SIG-M5 (cell line): ENCODE measurements around the gene SERPINE2.
A peak's percentile ranks its signal among the peaks of the same experiment; 100 is the strongest.

Experiments
- DNase-seq: peaks from one replicate; lab custom pipeline; 2025; lab: John Stamatoyannopoulos, UW

The SERPINE2 gene

DNA sequence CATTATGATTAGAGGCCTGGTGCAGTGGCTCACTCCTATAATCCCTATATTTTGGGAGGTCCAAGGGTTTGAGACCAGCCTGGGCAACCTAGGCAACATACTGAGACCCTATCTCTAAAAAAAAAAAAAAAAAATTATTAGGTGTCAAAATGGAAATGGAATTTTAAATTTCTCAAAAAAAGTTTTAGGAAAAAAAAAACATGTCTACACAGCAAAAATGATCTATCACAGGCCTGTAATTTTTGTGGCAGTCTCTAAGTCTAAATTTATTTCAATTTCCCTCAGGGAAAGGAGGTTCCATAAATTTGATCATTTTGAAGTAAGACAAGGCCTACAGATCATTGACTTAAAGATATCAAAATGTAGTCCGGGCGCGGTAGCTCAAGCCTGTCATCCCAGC, 65.5 kb downstream of the SERPINE2 start:
- DNase-seq: no peak

DNA sequence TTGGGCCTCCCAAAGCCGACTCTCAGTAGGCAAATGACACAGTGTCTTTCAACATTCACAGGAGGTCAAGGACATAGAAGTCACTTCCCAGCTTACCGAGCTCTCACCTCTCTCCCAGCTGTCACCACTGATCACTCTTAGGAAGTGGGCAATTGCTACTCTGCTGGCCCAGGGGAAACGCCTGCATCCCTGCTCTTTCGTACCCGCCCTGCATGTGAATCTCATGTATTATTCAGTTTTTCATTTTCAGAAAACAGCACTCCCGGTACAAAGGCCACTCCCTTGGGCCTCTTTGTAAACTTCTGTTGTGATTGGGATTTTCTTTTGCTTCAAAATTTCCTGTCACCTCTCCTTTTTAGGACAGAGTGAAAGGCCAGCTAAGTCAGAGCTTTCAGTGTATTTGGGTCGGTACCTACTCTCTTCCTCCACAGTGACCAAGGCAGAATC, 66.4 kb downstream of the SERPINE2 start:
- no peak for DNase-seq

DNA sequence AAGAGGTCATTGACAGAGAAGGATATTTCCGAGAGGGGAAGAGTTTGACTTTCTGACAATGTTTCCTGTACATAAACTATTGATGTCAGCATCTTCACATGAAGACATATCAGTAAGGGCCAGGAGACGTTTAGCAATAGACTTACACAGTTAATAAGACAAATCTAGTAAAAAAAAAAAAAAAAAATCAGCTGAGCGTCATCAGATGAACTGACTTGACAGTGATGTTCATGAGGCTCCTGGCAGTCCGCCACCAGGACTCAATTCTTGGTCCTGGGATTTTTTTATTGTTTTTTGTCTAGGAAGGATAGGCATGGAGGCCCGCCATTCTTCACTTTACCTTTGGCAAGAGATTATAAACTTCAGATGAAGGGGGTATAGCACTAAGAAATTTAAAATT, 67.4 kb downstream of the SERPINE2 start:
- no peak for DNase-seq

DNA sequence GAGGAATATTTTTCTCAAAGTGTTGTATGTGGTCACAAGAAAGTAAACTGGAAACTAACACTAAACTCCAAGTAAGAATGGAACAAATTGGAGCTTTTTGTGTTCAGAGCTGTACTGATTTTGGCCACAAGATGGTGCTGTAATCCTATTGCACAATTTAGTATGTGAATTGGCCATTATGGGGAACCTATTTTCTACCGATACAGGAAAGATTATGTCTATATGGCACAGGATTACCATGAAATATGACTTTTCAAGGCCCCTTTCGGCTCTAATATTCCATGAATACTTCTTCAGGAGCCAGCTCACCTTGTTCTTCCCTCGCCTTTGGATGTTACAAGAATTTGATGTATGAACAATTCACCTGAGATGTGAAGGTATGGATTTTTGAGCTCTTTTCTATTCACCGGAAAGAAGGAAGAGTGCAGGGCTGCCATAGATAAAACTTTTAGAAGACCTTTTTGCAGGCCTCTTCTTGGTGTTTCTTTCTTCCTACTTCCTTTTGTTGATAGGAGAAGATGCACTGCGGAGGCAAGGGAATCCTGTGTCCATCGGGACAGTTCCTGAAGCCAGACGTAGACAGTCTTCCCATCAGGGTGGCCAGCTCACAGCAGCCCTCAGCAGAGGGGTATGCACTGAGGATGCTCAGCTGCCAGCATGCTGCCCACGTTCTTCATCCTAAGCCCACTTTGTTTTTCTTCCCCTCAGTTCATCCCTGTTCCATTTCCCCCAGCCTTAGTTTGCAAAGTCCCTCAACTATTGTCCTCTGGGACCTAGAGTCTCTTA, 68.5 kb downstream of the SERPINE2 start:
- peak; percentile 41 for DNase-seq

DNA sequence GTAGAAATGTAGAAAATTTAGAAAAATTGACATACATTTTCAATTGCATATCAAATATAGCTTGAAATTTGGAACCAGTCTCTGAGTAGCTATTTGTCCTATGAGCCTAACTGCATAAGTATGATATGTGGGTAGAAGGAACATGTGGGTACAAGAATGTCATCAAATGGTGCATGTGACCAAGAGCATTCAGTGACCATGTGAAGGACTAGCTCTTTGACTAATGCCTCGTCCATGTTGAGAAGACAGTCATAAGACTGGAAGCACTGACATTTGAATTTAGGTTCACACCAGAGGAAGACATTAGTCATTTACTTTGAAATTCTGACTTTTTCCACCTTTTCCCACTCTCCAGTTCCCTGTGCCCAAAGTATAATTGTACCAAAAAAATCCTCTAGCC, 69.2 kb downstream of the SERPINE2 start:
- no peak for DNase-seq

DNA sequence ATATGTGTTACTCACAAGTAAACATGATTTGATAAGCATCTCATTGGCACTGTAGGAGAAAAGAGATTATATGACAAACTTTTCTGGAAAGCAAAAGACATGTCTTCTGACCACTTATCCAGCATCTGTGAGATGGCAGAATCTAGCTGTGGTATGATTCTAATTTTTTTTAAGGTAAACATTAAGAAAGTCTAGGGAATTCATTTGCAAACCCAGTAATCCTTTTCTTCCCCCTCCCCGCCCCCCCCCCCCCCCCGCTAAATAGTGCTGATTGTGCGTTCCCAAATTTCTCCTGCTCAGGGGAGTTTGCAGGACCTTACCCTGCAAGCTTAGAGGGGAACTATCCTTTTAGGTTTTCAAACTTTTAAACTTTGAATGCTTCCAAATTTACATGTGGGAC, 69.8 kb downstream of the SERPINE2 start:
- DNase-seq: no peak

DNA sequence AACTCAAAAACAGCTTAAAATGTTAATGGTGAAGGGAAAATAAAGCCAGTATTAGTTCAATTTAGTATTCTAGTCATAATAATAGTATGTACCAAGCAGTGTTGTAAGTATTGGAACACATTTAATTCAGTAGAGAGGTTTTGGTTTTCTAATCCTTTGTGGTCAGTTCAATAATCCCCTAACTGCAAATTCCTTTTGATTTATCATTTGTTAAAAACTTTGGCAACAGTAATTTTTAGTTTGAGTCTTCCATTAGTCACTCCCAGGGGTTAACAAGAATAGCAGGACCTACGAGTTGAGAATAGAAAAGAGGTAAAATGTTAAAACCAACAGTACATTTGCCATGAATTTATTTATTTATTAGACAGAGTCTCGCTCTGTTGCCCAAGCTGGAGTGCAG, 71.1 kb downstream of the SERPINE2 start:
- no peak for DNase-seq

DNA sequence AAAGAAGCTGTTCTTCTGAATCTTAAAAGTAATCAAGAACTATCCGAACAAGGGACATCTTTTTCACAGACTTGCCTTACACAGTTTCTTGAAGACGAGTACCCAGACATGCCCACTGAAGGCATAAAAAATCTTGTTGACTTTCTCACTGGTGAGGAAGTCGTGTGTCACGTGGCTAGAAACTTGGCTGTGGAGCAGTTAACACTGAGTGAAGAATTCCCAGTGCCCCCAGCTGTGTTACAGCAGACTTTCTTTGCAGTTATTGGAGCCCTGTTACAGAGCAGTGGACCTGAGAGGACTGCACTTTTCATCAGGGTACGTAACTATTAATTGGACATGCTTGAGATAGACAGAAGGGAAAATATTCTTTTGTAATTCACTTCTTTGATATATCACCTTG, 79.4 kb downstream of the SERPINE2 start:
- no peak for DNase-seq

DNA sequence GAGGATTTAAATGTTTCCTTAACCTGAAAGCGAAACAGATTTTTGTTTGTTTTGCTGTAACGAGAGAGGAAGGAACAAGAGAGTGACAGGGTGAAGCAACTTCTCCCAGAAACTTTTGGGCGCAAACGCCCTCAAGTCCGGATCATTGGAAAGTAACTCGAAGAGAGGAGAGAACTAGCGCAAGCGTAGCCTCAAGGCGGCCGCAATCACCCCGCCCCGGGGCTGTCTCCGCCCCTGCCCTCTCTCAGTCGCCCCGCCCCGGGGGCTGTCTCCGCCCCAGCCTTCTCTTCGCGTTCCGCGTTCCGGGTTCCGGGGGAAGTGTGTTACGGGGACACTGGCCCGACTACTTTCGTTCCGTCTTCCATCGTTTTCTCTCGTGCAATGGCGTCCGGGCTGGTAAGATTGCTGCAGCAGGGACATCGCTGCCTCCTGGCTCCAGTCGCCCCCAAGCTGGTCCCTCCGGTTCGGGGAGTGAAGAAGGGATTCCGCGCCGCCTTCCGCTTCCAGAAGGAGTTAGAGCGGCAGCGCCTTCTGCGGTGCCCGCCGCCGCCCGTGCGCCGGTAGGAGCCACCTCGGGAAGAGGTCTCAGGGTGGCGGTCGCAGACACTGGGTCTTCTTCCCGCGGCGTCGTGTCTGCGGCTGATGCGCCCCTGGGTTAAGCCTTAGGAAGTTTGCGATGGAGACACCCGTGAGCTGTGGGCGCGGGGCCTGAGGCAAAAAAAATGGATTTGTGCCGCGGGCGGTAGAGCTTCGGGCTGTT, 81.8 kb downstream of the SERPINE2 start, which contains the start of gene MRPL44:
Gene MRPL44, plus strand, starts transcription at position 372 of the 760 bp plus-strand sequence. Its CDS starts 10 bp downstream, at position 382.
- peak; percentile 82 for DNase-seq

DNA sequence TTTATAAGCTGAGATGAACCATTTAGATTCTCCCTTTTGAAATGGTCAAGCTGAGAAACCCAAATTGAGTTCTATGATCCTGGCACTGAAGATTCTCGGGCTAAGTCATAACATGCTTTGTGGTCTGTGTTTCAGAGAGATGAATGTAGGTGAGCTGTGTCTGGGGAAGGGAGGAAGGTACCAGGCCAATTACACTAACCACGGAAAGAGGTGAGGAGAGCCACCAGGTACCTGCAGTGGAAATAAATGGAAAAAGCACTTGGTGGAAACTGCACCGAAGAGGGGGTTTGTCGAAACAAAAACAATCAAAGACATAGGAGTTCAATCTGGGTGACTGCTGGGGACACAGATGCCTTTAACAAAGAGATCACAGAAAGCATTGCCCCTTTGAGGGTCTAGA, 82.8 kb downstream of the SERPINE2 start:
- DNase-seq: no peak

DNA sequence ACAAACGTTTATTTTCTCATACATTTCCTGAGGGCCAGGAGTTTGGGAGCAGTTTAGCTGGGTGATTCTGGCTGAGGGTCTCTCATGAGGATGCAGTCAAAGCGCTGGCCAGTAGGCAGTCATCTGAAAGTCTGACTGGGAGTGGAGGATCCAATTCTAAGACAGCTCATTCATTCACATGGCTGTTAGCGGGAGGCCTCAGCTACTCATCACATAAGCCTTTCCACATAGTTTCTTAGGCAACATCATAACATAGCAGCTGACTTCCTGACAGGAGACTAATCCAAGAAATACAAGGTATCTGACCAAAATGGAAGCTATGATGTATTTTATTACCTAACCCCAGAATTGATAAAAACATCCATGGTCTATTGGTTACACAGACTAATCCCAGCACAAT, 84.7 kb downstream of the SERPINE2 start:
- peak; percentile 5 for DNase-seq

DNA sequence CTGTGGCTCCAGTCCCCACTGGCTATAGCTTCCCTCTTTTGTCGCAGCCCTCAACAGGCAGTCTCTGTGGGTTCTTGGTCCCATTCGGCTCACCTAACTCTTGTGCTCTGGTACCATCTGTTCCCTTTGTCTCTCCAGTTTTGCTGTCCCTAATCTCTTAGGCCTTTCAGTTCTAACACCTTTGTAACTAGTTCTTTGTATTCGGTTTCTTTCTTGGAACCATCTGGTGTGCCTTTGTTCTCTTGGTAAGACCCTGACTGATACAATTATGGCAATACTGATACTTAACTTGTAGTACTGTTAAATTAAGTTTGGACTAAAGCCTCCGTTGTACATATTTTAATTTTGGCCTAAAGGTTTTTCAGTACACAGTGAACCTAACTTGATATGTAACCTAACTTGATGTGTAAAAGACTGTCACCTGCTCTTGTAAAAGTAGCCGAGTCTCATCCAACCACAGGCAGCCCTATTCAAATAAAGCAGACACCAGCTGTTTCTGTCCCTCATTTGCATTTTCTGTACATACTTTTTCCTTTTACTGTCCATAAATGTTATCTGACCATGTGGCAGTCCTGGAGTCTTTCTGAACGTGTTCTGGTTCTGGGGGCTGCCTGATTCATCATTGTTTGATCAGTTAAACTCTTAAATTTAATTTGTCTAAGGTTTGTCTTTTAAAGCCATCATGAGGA, 86.7 kb downstream of the SERPINE2 start:
- no peak for DNase-seq

DNA sequence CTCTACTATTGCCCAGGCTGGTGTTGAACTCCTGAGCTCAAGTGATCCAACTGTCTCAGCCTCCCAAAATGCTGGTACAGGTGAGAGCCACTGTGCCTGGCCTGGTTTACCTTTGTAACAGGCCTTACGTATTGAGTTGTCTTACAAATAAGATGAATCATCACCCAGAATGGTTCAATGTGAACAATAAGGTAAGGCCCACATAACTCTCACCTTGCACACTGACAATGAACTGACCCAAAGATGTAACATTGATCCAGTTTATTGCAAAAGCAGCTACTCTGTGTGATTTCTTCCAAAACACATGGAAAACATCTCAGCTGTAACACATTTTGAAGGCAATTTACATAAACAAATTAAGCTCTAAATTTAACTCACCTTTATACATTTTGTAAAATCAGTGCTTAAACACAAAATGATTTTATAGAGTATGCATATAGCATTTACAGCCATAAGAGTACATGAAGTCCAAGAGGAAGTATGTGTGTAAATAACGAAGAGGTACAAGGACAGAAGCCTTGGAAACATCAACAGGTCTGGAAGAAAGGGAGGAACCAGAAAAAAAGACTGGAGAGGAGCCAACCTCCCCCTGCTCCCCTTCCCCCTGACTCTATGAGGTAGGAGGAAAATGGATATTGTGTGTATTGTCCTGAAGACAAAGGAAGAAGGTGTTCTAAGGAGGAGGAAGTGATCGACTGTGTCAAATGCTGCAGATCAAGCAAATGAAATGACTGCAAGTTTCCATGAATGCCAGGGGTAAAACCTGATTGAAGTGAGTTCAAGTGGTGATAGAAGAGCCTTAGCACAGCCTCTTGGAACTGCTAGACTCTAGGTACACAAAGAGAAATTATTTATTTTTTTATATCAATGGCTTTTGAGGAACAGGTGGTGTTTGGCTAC, 88.4 kb downstream of the SERPINE2 start:
- no peak for DNase-seq

DNA sequence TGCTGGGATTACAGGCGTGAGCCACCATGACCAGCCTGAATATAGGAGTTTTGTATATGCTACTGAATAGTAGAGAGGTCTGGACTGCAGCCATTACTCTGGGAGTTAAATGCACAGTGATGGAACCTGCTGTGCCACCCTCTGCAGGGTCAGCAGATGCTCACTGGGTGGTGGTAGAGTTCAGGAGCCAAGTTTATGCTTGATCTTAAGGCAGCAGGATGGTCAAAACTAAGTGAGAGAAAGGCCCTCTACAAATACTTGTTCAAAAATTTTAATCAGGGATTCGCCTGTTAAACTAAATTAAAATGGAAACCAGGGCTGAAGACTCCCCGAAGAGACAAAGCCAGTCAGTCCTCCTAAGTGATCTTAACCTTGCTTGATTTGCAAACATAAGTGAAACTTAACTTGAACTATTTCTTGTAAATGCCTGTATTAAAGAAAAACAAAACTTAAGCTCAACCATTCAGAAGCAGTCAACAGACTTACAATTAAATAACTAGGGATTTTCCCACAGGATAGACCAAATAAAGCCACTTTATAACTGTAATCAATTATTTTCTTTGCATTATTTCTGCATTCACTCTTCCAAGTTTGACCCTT, 89.7 kb downstream of the SERPINE2 start:
- DNase-seq: no peak

DNA sequence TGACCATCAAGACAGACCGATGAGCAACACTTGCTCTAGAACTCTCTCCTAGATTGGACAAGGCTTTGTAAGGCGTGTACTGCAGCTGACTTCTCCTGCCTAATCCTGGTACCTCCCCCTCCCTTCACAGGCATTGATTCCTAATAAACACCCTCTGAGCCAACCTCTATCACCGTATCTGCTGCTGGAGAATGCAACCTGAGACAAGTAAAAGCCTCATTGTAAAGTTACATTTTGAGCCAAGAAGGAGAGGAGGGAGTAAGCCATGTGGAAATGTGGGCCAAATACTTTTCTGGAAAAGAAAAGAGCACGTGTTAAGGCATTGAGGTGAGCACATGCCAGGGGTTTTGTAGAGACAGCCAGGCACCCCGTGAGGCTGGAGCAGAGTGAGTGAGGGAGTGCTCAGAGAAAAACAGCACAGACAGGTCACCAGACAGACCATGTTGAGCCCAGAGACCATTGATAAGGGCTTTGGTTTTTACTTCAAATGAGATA, 91.3 kb downstream of the SERPINE2 start:
- no peak for DNase-seq

DNA sequence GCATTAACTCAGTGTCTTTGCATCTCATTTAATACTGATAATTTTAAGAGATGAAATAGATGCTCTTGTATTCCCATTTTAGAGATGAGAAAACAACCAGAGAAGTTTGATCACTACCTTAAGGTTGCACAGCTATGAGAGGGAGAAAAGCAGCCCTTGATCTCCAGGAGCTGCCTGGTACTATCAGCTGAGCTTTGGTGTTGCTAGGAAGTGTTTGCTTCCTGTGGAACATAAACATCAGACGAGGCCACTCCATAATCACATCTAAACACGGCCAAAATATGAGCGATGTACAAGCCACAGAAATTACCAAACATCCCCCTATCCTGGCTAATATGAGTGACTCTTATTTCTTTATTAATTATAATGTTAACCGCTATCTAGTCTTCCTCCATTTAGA, 93.3 kb downstream of the SERPINE2 start:
- DNase-seq: no peak

DNA sequence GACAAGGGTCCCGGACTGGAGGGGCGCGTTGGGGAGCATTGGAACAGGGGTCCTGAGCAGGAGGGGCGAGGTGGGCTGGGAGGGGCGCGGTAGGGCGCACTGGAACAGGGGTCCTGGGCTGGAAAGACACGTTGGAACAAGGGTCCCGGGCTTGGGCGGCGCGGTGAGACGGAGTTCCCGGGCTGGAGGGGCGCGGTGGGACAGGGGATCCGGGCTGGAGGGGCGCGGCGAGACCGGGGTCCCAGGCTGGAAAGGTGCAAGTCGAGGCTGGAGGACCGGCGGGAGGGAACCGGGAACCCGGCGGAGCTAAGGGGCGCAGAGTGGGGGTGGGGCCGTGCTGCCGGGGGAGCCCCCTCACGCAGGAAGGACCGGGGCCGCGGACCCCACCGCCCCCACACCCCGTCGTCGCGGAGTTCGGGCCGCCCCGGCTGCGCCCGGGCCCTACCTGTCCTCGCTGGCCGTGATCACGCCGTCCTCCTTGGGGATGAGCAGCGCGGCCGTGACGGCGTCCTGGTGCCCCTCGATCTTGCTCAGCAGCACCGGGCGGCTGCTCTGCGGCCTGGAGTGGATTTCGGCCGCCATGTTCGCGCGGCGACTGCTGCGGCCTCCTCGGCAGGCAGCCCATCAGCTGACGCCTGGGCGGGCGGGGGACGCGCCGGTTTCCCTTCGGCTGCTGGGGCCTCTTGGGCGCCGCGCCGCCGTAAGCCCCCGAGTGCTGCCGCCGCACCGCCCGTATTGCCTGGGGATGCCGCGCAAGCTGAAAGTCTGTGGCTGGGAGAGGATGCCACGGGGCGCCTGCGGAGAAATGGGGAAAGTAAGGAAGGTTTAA, 94.2 kb downstream of the SERPINE2 start, which contains the start of gene WDFY1:
Gene WDFY1, minus strand, starts transcription at position 633 of the 829 bp plus-strand sequence. Its CDS starts 51 bp downstream, at position 582.
- peak; percentile 27 for DNase-seq

DNA sequence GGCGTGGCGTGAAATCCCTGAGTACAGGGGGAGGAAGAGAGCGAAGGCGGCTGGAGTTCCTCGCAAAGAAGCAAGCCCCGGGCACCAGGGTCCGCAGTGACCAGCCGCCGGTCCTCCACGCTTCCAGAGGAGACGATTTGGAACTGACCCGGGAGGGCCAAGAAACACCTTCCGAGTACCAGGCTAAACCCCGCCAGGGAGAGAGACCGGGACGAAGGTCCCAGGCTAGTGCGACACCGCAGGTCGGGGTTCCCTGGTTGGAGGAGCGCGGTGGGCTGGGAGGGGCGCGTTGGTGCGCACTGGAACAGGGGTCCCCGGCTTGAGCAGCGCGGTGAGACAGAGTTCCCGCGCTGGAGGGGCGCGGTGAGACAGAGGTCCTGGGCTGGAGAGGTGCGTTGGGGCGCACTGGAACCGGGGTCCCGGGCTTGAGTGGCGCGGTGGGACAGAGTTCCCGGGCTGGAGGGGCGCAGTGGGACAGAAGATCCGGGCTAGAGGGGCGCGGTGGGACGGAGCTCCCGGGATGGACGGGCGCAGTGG, 94.9 kb downstream of the SERPINE2 start:
- DNase-seq: no peak

DNA sequence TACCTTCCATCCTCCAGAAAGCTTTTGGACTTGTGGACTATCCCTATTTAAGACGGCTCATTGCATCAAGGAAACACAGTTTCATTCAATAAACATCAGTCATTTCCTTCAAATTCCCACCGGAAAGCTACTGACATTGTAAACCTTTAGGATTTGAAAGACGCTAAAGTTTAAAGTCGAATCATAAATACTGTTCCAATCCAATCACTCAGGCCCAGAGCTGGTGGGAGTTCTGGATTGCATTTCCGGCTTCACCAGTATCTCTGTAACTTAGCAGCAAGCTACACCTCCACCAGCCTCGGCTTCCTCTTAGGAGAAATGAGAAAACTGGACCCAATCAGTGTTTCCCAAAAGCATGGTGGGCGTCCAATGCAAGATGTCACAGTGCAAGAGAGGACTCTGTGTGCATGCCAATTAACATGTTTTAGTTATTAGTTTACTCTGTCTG, 95.5 kb downstream of the SERPINE2 start:
- no peak for DNase-seq

DNA sequence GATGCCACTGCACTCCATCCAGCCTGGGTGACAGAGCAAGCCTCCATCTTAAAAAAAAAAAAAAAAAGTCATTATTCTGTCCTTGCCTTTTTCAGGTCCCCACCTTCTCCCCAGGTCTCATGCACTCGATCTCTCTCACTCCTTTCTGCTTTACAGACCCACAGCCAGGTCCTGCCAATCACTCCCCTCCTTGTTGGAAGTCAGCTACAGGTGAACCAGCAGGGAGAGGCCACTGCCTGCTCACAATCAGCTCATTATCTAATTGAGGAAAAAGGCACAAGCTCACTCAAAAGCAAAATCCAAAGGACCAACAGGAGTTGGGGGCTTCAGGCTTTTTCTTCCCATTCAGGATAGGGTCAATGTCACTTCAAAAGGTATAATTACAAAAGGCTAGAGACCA, 96.0 kb downstream of the SERPINE2 start:
- DNase-seq: no peak
